Measurements from ENCODE around the gene TOX2.

- TF ChIP-seq POLR2A (IDR thresholded peaks at IDR 0.05) (no peak), CTCF (IDR thresholded peaks at IDR 0.05 in 8 of 11, conservative IDR thresholded peaks at IDR 0.05 in 3 of 11) (no peak), POLR2AphosphoS5 (IDR thresholded peaks at IDR 0.05) (no peak)
Measured at GRCh38 chr20:44109951-44110361, 195.3 kb downstream of the TOX2 start.
